ENCODE data around the gene STK24.

Gene STK24

DNA sequence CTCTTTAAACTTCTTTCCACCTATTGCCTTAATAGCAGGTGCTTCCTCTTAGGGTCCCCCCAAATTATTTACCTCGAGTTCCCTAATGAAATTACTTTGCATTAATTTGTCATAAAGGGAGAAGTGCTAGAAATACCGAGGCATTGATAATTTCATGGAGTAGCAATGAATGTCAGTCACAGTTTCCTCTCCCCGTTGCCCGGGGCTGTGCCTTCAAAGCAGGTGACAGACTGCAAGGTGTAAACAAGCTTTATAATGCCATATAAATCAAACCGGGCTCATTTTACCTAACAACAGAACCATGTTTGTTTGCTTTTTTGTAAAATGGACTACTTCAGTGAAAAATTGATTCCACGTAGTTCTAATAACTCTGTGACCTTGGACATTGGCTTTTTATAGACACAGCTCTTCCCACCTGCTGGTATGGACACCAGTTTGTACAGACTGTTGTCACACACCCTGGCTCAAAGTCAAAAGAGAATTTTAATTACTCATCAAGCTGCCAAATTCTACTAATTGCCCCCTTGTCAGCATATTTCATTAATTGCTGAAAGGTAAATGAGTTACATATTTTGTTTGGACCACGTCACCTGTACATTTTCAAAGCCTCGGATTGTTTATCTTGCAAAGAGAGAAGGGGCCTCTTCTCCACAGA is 171.1 kb downstream of the STK24 start:
- DNase-seq: no peak

DNA sequence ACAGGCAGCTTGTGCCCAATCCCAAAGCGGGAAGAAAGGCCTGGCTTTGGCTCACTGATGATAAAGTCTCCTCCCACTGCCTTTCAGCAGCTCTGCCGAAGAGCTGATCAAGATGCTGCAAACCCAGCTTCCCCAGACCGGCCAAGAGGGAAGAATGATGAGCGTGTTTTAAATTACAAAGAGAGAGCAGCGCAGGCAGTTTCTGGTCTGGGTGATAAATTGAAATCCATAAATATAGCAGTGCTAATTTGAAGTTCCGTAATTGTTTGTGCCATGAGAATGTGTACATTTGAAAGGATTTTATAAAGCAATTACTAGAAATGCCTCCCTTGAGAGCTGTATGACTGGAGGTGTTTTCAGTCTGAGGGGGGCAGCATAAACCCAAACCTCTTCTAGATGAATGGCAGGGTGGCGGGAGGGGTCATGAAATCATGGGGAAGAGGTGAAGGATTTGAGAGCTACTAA is 171.8 kb downstream of the STK24 start:
- DNase-seq: no peak

DNA sequence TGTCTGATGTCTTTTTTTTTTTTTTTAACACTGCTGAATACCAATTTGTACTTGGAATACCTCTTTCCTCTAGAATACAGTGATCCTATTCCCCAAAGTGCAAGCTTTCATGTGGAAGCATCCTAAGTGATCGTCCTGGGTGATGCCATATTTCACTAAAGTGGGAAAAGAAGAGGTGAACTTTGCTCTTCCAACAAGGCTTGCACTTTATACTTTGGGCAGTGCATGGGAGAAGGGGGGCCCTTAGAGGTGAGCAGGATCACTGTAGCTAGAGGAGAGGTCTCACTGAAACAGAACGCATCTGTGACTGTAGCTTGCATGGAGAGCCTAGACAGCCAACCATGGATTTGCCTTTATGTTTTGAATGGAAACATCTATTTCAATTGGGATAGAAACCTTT is 173.8 kb downstream of the STK24 start:
- no peak for DNase-seq

DNA sequence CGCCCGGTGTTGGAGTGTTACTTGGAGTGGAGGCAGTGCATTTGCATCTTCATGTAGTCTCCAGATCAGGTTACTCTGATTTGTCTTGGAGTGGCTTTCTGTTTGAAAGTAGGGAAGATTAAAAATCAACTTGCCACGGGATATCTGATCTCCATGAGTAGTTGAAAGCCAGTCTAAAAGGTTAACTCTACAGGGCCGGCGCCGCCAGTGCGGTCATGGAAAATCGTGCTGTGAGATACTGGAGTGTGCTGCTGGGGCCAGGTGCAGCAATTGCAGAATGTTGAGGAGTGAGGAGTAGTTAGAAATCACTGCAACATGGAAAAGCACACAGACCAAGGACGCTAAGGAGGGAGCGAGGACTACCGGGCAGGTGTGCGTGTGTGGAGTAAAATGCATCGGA is 175.0 kb downstream of the STK24 start:
- no peak for DNase-seq

DNA sequence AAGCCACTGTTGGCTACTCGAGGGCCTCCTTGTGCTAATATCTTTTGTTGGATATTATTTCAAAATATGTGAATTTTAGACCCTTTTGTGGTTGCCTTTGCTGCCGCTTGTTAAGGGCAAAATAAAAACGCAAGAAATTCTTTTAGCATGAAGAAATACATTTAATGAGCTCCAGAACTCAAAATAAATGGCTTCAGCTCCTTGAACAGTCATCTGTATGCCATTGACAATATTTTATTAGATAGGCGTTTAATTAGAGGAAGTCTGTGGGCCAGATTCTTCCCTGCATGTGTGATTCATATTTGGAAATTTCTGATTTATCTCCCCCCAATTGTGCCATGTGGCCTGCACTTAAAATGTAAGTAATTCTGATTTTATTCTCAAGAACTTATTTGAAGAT is 177.2 kb downstream of the STK24 start:
- no peak for DNase-seq

DNA sequence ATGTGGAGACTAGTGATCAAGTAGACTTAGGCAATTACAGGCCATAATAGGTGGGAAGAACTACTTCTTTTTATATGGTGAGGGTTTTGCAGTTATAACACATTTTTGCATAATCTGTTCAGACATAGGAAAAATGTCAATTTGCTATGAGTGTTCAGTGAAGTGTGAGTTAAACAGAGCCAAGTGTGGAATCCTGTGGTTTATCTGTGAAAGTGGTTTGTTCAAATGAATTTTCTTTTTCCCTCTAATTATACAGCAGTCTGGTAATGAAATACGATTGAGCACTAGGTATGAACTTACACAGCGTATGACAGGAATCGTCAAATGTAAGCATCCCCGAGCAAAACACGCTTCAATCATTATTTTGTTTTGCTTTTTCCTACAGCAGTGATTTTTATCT is 178.3 kb downstream of the STK24 start:
- DNase-seq: no peak

DNA sequence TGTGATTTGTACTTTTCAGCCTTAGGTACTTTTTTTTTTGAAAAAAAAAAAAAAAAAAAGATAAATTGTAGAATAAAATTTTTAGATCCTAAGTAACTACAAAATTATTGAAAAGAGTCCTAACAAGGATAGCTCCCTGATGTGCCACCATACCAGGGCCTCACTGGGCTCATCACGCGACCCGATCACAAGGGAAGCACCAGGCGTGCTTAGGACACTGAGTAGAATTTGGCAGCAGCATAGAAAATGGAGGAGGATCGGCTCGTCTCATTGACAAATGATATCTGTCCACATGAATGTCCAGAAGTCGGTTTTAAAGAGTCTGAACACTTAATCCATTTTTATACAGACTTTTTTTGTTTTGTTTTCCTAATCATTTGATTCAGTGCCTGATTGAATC is 179.0 kb downstream of the STK24 start:
- DNase-seq: no peak

DNA sequence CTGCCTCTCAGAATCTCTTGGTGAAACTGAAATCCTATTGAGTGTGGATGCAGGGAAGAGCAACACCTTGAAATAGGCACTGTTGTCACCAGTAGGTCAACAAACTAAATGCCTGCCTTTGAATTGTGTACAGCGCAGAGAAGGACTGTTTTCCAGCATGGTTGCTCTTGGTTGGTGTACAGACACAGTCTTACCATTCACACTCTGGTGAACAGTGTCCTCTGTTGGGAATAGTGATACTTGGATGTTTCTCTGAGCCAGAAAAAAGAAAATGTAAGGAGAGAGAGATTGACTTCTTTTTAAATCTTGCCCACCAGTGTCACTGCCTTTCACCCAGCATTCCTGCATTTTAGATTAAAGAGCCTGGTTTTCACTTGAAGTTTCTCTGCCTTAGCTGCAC is 179.7 kb downstream of the STK24 start:
- no peak for DNase-seq

DNA sequence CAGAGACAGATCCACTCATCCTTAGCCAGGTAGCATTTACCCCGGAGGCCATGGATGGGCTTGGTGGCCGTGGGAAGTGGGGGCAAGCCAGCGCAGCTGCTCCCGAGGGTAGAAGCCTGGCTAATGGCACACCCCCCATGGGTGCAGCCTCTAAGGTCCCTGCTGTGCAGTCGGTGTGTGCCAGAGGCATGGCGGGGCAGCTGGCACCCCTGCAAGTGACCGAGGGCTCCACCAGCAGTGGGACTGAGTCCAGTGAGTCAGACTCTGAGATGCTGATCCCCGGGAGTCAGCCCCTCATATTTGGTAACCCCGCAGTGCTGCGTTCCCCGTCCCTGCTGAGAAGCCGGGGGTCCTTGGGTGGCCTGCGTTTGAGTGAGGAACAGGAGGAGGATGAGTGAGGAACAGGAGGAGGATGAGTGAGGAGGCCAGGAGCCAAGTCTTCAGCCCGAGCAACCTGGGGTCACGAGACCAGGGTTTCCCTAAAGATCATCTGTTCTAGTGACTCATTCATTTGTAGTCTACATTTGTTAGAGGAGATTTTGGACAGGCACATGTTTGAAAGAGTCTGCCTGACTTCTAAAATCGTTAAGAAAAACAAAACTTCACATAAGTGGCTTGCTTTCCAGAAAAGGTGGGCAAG is 180.7 kb downstream of the STK24 start:
- DNase-seq: no peak

Data from suppressor macrophage (primary cell).